Neural progenitor cell (in vitro differentiated cells): ENCODE results near the gene MPL. TPM values are rescaled to one million over a fixed set of nuclear protein-coding genes. Genes with fewer than 3 reads are reported as not detected.

Experiments used
- DNase-seq: peaks from one replicate; pipeline ENCODE4 v3.0.0-alpha.2; 2016; ENCODE audit warnings: low spot score
- H2AFZ ChIP-seq: fragments of 200-600 bp; sonication (generic); replicated peaks from 2 replicates; pipeline ENCODE4 v1.6.1; 2016; ENCODE audit warnings: antibody characterized with exemption
- H3F3A ChIP-seq: fragments of 200-600 bp; sonication (generic); 2 replicates; pipeline ENCODE4 v1.6.1; 2016; ENCODE audit warnings: antibody characterized with exemption, low read depth
- H3K27ac ChIP-seq: fragments of 200-600 bp; sonication (generic); 2 replicates; pipeline ENCODE4 v1.5.1; 2016; ENCODE audit warnings: mild to moderate bottlenecking
- H3K27me3 ChIP-seq: fragments of 200-600 bp; sonication (generic); 2 replicates; pipeline ENCODE4 v1.6.1; 2016; ENCODE audit warnings: mild to moderate bottlenecking, moderate library complexity
- H3K36me3 ChIP-seq: fragments of 200-600 bp; sonication (generic); 2 replicates; pipeline ENCODE4 v1.5.1; 2016
- H3K4me1 ChIP-seq: fragments of 200-600 bp; sonication (generic); 2 replicates; pipeline ENCODE4 v1.6.1; 2016; ENCODE audit warnings: mixed run types
- H3K4me2 ChIP-seq: fragments of 200-600 bp; sonication (generic); 2 replicates; pipeline ENCODE4 v1.6.1; 2016
- H3K4me3 ChIP-seq: fragments of 200-600 bp; sonication (generic); 2 replicates; pipeline ENCODE4 v1.5.1; 2016
- H3K79me2 ChIP-seq: fragments of 200-600 bp; sonication (generic); 2 replicates; pipeline ENCODE4 v1.6.1; 2016; ENCODE audit warnings: low read depth
- H3K9ac ChIP-seq: fragments of 200-600 bp; sonication (generic); 2 replicates; pipeline ENCODE4 v1.6.1; 2016
- H3K9me3 ChIP-seq: fragments of 200-600 bp; sonication (generic); 2 replicates; pipeline ENCODE4 v1.5.1; 2016; ENCODE audit warnings: low read depth
- H4K20me1 ChIP-seq: fragments of 200-600 bp; sonication (generic); 2 replicates; pipeline ENCODE4 v1.6.1; 2016; ENCODE audit warnings: low read depth
- H3K27ac Mint-ChIP-seq: 3 replicates; pipeline ENCODE4 v1.8.0; 2021; ENCODE audit warnings: mixed read lengths
- H3K27me3 Mint-ChIP-seq: 2 replicates; pipeline ENCODE4 v1.8.0; 2022; ENCODE audit warnings: low read depth, mild to moderate bottlenecking, inconsistent platforms, moderate library complexity, mixed read lengths; ENCODE audit not compliant: insufficient read depth
- H3K36me3 Mint-ChIP-seq: 3 replicates; pipeline ENCODE4 v1.8.0; 2021; ENCODE audit warnings: mixed read lengths
- H3K4me1 Mint-ChIP-seq: 3 replicates; pipeline ENCODE4 v1.8.0; 2021; ENCODE audit warnings: mixed read lengths
- H3K4me3 Mint-ChIP-seq: 3 replicates; pipeline ENCODE4 v1.8.0; 2021; ENCODE audit warnings: mild to moderate bottlenecking, moderate library complexity, mixed read lengths
- H3K9me3 Mint-ChIP-seq: 3 replicates; pipeline ENCODE4 v1.8.0; 2020; ENCODE audit warnings: mixed read lengths
- CTCF ChIP-seq: fragments of 200-600 bp; sonication (generic); IDR thresholded peaks from 2 replicates; pipeline ENCODE4 v1.5.1; 2017; ENCODE audit warnings: antibody characterized with exemption, mild to moderate bottlenecking
- EZH2 ChIP-seq: fragments of 200-600 bp; sonication (generic); IDR thresholded peaks from 2 replicates; pipeline ENCODE4 v1.6.1; 2017; ENCODE audit warnings: antibody characterized with exemption, mild to moderate bottlenecking, moderate library complexity
- EZH2phosphoT487 ChIP-seq: fragments of 200-600 bp; sonication (generic); IDR thresholded peaks from 2 replicates; pipeline ENCODE4 v1.6.1; 2017; ENCODE audit warnings: antibody characterized with exemption
- total RNA-seq: library from RNA; depleted of rRNA; stranded (reverse); fragments of >200 nt; gene quantifications from 2 replicates; pipeline ENCODE4 v1.2.3, GENCODE V29; 2015; ENCODE audit warnings: low replicate concordance

MPL gene
- total RNA-seq, 1 donor from 2014 or later: not detected

- Mint-ChIP-seq H3K4me1 (peaks cover 16% of the 10 kb centered on the region), H3K27ac (no peak overlapping the region), H3K4me3 (no peak overlapping the region), H3K27me3 (peaks cover 6% of the 10 kb centered on the region), H3K9me3 (no peaks in the 10 kb centered on the region), H3K36me3 (peaks cover 5% of the 10 kb centered on the region)
- H3K36me3 ChIP-seq: no peaks in the 10 kb centered on the region
- TF ChIP-seq EZH2phosphoT487 (no peak), CTCF (no peak), EZH2 (no peak)
- H3K27me3 ChIP-seq: no peaks in the 10 kb centered on the region
- peaks cover 17% of the 10 kb centered on the region for H3K4me1 ChIP-seq
- DNase-seq: no peak
- no peak overlapping the region for H2AFZ ChIP-seq
- H3K4me2 ChIP-seq: no peak overlapping the region
- H3F3A ChIP-seq: peaks cover 8% of the 10 kb centered on the region
- H3K4me3 ChIP-seq: no peak overlapping the region
- no peak overlapping the region for H3K9ac ChIP-seq
- no peak overlapping the region for H3K27ac ChIP-seq
- no peaks in the 10 kb centered on the region for H3K9me3 ChIP-seq
- peaks cover 7% of the 10 kb centered on the region for H4K20me1 ChIP-seq
- H3K79me2 ChIP-seq: no peaks in the 10 kb centered on the region
These were observed 41.9 kb downstream of the MPL start for GRCh38 chr1:43379476-43379875.

- peaks cover 6% of the 10 kb centered on the region for H3K27me3 Mint-ChIP-seq
- Histone ChIP-seq H3K4me2 (peak overlapping the region; percentile 36), H3K4me1 (peaks cover 17% of the 10 kb centered on the region), H3F3A (peaks cover 8% of the 10 kb centered on the region), H2AFZ (no peak overlapping the region), H3K4me3 (no peak overlapping the region), H3K79me2 (no peaks in the 10 kb centered on the region), H3K36me3 (no peaks in the 10 kb centered on the region), H3K27ac (peak overlapping the region; percentile 63), H3K9me3 (no peaks in the 10 kb centered on the region), H4K20me1 (peaks cover 7% of the 10 kb centered on the region), H3K9ac (no peak overlapping the region), H3K27me3 (no peaks in the 10 kb centered on the region)
- H3K9me3 Mint-ChIP-seq: no peaks in the 10 kb centered on the region
- no peak overlapping the region for H3K27ac Mint-ChIP-seq
- TF ChIP-seq EZH2phosphoT487: no peak
- TF ChIP-seq EZH2: no peak
- no peak for TF ChIP-seq CTCF
- H3K4me1 Mint-ChIP-seq: peaks cover 16% of the 10 kb centered on the region
- no peak for DNase-seq
- H3K36me3 Mint-ChIP-seq: peaks cover 12% of the 10 kb centered on the region
- no peak overlapping the region for H3K4me3 Mint-ChIP-seq
These were observed 44.0 kb downstream of the MPL start for GRCh38 chr1:43381612-43382011.

- no peaks in the 10 kb centered on the region for H3K79me2 ChIP-seq
- no peaks in the 10 kb centered on the region for H3K27me3 ChIP-seq
- Mint-ChIP-seq H3K4me1 (peaks cover 13% of the 10 kb centered on the region), H3K27me3 (peaks cover 6% of the 10 kb centered on the region), H3K27ac (peak overlapping the region; percentile 87), H3K4me3 (peak overlapping the region; percentile 31), H3K9me3 (no peaks in the 10 kb centered on the region), H3K36me3 (peaks cover 12% of the 10 kb centered on the region)
- H3K4me3 ChIP-seq: no peak overlapping the region
- H2AFZ ChIP-seq: no peak overlapping the region
- H3K4me2 ChIP-seq: peak overlapping the region; percentile 36
- H3K9ac ChIP-seq: no peak overlapping the region
- DNase-seq: peak; percentile 62
- H3F3A ChIP-seq: peaks cover 8% of the 10 kb centered on the region
- peak overlapping the region; percentile 63 for H3K27ac ChIP-seq
- TF ChIP-seq CTCF: no peak
- TF ChIP-seq EZH2: no peak
- TF ChIP-seq EZH2phosphoT487: no peak
- no peaks in the 10 kb centered on the region for H3K9me3 ChIP-seq
- peaks cover 7% of the 10 kb centered on the region for H4K20me1 ChIP-seq
- peaks cover 17% of the 10 kb centered on the region for H3K4me1 ChIP-seq
- no peaks in the 10 kb centered on the region for H3K36me3 ChIP-seq
These were observed 44.6 kb downstream of the MPL start for GRCh38 chr1:43382027-43382779.
